IPS-15b (cell line): ENCODE data around the gene SYCP2.

Experiments
- H3K27me3 ChIP-seq: one replicate; pipeline ENCODE4 v1.6.1; 2013; ENCODE audit warnings: low read length; ENCODE audit not compliant: control insufficient read depth, insufficient read depth
- H3K36me3 ChIP-seq: one replicate; pipeline ENCODE4 v1.6.1; 2013; ENCODE audit warnings: low read length; ENCODE audit not compliant: control insufficient read depth, insufficient read depth
- H3K4me1 ChIP-seq: one replicate; pipeline ENCODE4 v1.6.1; 2013; ENCODE audit warnings: mild to moderate bottlenecking, low read length; ENCODE audit not compliant: control insufficient read depth, insufficient read depth
- H3K4me3 ChIP-seq: one replicate; pipeline ENCODE4 v1.5.1; 2013; ENCODE audit warnings: low read depth, low read length
- H3K9ac ChIP-seq: one replicate; pipeline ENCODE4 v1.6.1; 2013; ENCODE audit warnings: low read depth, mild to moderate bottlenecking, low read length
- H3K9me3 ChIP-seq: one replicate; pipeline ENCODE4 v1.6.1; 2013; ENCODE audit warnings: mild to moderate bottlenecking, low read length; ENCODE audit not compliant: control insufficient read depth, insufficient read depth

Gene SYCP2

DNA sequence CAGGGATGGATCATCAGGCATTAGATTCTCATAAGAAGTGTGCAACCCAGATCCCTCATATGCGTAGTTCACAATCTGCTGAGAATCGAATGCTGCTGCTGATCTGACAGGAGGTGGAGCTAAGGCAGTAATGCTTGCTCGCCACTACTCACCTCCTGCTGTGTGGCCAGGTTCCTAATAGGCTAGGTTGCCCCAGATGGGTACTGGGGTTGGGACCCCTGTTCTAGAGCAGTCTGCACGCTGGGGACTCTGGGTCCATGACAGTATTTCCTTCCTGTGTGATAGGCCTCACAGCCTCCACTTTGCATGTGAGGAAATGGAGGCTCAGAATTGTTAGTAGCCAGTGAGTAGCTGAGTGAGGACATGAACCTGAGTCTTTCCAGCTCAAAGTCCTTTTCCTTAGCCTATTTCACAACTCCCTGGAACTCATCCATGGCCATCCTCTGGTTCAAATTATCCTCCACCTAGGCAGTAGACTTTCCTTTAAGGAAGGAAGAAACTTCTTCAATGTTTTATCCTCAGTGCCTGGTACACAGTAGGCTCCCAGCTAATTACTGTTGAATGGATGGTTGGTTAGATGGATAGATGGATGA, 117.2 kb downstream of the SYCP2 start:
- no peaks in the 10 kb centered on the region for H3K36me3 ChIP-seq
- no peaks in the 10 kb centered on the region for H3K9me3 ChIP-seq

DNA sequence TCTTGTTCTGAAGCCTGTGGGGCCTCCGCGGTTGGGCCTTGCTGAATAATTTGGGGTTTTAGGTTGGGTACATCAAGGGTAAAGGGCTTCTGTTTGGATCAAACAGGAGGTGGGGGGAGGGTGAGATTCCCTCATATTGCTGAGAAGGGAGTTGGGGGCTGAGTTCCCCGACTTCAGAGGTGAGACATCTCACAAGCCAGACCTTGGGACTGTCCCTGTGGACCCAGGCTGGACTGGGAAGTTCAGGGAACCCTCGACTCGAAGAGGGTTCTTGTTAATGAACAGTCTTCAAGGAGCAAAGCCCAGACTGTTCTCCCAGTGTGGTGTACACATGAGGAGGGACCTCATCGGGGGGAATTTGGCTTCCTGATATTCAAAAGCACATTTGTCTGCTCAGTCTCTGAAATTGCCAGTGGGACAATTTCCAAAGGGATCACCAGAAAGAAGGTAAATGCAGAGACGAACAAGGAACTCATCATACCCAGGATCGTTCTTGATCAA, 118.5 kb downstream of the SYCP2 start:
- no peaks in the 10 kb centered on the region for H3K4me1 ChIP-seq
- H3K9me3 ChIP-seq = no peaks in the 10 kb centered on the region
- no peak overlapping the region for H3K9ac ChIP-seq
- H3K36me3 ChIP-seq = no peaks in the 10 kb centered on the region
- H3K4me3 ChIP-seq = no peak overlapping the region
- H3K27me3 ChIP-seq = peaks cover 2% of the 10 kb centered on the region

More for the DNA sequence above, 117.2 kb downstream of the SYCP2 start:
- Histone ChIP-seq H3K4me3 (no peak overlapping the region), H3K4me1 (no peaks in the 10 kb centered on the region), H3K9ac (no peak overlapping the region), H3K27me3 (peaks cover 2% of the 10 kb centered on the region)

DNA sequence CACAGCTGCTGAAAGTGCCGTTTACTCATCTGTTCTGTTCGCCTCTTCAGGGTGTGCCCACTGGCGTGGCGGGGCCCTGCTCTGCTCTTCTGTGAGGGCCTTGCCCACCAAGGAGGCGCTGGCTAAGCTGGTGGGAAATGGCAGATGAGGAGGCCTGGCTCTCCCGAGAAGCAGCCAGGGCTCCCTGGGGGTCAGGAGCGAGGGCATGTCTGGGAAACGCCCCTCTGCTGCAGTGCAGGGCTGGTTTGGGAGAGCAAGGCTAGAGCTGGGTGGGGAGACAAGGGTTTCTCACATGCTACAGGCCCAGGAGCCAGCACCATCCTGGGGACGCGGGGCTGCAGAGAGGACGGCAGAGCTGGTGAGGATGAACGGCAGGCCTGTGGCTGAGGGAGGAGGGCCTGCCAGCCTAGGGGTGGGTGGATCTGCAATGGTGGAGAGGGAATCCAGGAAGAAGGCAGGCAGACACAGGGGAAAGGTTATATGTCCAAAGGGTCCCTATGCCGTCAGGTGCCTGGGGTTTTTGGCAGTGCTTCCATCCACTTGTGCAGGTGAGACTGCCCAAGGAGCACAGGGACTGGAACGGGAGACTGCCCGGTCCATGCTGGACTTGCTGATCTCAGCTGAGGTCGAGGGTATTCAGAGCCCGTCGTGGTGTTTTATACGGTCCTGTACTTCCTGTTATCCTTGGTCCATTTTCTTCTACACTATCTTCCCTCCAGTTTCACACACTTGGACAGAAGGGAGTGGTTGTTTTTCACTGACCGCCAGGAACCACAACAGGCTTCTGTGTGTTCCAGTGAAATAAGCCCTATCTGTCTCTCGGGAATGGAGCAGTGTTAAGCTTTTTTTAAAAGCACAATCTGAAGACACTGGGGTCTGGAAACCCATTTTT, 119.2 kb downstream of the SYCP2 start:
- H3K4me3 ChIP-seq = no peak overlapping the region
- H3K9ac ChIP-seq = no peak overlapping the region
- H3K9me3 ChIP-seq = no peaks in the 10 kb centered on the region
- H3K36me3 ChIP-seq = no peaks in the 10 kb centered on the region
- peaks cover 2% of the 10 kb centered on the region for H3K27me3 ChIP-seq
- H3K4me1 ChIP-seq = no peaks in the 10 kb centered on the region
